Measurements from ENCODE around the gene PIKFYVE.

The PIKFYVE gene

DNA sequence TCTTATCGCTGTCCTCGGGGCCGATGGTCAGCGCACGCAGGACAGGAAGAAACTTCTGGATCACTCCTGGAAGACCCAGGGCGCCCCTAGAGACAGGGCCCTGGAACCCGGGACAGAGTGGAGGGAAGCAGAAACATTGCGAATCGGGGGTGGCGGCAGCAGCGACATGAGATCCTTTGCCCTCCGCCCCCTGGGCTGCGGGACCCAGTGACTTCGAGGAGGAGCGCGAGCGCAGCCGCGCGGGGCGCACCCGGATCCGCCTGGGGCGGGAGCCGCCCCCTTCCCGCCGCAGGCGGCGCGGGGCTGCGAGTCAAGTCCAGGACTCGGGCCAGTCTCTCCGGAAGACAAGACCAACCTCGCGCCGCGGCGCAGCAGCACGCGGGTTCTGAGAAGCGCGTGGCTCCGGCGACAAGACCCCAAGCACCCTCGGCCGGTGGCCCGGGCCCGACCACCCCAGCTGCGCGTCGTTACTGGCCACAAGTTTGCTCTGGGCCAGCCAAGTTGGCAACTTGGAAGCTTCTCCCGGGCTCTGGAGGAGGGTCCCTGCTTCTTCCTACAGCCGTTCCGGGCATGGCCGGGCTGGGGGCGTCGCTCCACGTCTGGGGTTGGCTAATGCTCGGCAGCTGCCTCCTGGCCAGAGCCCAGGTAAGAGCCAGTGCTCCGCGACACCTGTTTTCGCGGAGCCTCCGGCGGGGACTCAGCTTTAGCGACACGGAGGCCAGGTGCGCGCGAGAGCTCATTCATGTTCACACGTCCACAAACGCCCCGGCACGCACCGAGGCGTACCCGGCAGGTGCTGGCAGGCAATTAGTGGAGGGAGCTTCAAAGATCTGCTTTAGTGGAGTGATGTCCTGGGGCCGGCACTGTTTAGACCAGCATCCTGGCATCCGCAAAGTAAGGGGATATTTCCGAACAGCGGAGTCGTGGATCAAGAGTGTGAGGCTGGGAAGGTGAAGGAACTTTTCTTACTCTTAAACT, 140.7 kb downstream of the PIKFYVE start, which contains the start of gene PTH2R:
Gene PTH2R (plus strand): TSS at position 319 of the 978 bp plus-strand sequence. CDS start 252 bp downstream, at position 571.
- peak; percentile 20 for DNase-seq (ENCODE audit: low spot score)
- in situ Hi-C loops (cut with MboI; ENCODE audit: low pct_unique_long_range_greater_than_20kb, low sequenced_read_pairs, unreplicated experiment): no loop called here
- no peak for TF ChIP-seq CTCF (IDR thresholded peaks at IDR 0.05; ENCODE audit: extremely low read depth, insufficient read depth, missing control alignments)

DNA sequence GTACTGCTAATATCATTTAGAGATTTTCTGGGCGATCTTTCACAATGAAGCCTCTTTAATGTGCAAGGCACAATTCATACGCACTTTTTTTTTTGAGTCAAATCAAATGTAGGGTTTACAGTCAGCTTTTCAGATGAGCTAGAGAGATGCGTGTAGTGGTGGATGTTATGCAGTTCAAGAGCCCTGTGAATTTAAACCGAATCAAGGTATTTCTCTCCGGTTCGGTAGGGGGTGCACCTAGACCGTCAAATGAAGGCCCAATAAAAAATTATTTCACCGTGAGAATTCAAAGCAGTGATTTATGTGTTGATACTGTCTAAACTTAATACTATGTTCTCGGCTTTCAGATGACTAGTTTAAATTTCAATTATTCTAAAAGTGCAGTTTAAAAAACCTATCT, 141.6 kb downstream of the PIKFYVE start:
- TF ChIP-seq CTCF (IDR thresholded peaks at IDR 0.05; ENCODE audit: extremely low read depth, insufficient read depth, missing control alignments): peak; percentile 39
- in situ Hi-C loops (cut with MboI; ENCODE audit: low pct_unique_long_range_greater_than_20kb, low sequenced_read_pairs, unreplicated experiment): no loop called here
- DNase-seq (ENCODE audit: low spot score): peak; percentile 35

Data from GM13977 (cell line).